Sciatic nerve (tissue), 2 donors: ENCODE data around the gene SIRPA. TPM values are rescaled to one million over a fixed set of nuclear protein-coding genes. Genes with fewer than 3 reads are reported as not detected.
A peak's percentile ranks its signal among the peaks of the same experiment; 100 is the strongest.

Experiments
- ATAC-seq: fragments of 200-7000 bp; cut with Tn5 transposase; one replicate; pipeline ENCODE4 v1.9.1; 2020; ENCODE audit warnings: mild to moderate bottlenecking, moderate library complexity
- DNase-seq: peaks from one replicate; pipeline ENCODE4 v3.0.0-alpha.2; 2020; ENCODE audit warnings: low spot score
- intact Hi-C: fragments of 100-400 bp; cut with DNase I; formaldehyde crosslinking; loops from one replicate; pipeline ENCODE4 v1.14.2; 2022
- total RNA-seq: library from RNA; stranded (reverse); fragmentation: NEBNext Ultra II Directional; extraction: Animal tissue kit (Norgen Biotek cat#: 25700); gene quantifications from one replicate; pipeline ENCODE4 v1.2.1, GENCODE V29; 2021
- donor health status: DM: no; HTN: no; CAD: no.
- donor health status: DM: no; HTN: no; CAD: no.

SIRPA gene
- total RNA-seq, 1 donor from 2014 or later: 55.5 TPM

DNA sequence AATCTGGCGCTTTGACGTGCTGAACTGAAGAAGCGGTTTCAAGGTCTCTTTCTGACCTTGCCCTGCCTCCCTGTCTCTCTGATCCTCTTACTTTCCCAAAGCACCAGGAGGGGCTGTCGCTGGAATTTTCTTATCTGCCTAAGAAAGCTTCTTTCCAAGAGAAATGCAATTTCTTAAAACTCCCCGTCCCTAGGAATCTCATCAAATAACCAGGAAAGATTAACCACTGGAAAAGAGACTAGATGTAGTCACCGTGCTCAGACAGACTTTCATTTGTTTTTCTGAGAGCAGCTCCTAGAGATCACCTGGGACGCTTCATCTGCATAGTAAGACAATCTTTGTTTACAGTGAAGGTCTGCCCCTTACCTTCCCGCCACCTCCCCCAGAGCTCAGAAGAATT is 60.0 kb downstream of the SIRPA start:
- ATAC-seq: no peak
- DNase-seq: no peak
- intact Hi-C loops: no loop called here

DNA sequence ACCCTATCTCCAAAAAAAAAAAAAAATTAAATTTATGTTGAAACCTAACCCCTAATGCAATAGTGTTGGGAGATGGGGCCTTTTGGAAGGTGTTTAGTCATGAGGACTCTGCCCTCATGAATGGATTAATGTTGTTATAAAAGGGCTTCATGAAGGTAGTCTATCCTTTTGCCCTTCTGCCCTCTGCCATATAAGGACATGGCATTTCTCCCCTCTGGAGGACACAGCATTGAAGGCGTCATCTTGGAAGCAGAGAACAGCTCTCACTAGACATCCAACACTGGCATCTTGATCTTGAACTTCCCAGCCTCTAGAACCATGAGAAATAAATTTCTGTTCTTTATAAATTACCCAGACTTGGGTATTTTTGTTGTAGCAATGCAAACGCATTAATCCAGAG is 63.2 kb downstream of the SIRPA start:
- no peak for ATAC-seq

GRCh38 chr20:1959156-1959555 is 63.9 kb downstream of the SIRPA start:
- no peak for ATAC-seq
- no peak for DNase-seq
- intact Hi-C loops: no loop called here

More for the DNA sequence above, 63.2 kb downstream of the SIRPA start:
- intact Hi-C loops: no loop called here
- DNase-seq: no peak

- intact Hi-C loops: loop anchor here (10.0 kb wide), 1 partner anchor 213 kb away; no protein-coding TSS in a partner anchor
- no peak for DNase-seq
Measured at GRCh38 chr20:1961374-1961773, 66.2 kb downstream of the SIRPA start.

DNA sequence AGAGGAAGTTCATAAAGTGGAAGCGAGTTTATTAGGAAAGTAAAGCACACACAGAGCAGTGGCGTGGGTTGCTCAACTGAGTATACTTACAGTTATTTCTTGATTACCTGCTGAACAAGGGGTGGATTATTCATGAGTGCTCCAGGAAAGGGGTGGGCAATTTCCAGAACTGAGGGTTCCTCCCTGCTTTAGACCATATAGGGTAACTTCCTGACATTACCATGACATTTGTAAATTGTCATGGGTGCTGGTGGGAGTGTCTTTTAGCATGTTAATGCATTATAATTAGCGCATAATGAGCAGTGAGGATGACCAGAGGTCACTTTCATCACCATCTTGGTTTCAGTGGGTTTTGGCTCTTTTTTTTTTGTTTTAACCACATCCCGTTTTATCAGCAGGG is 68.9 kb downstream of the SIRPA start:
- intact Hi-C loops: loop anchor here (10.0 kb wide), 1 partner anchor 211 kb away; no protein-coding TSS in a partner anchor
- DNase-seq (no peak), ATAC-seq (no peak)

More at GRCh38 chr20:1961374-1961773, 66.2 kb downstream of the SIRPA start:
- ATAC-seq: no peak

- ATAC-seq (peak; percentile 34), DNase-seq (no peak)
- intact Hi-C loops: loop anchor here (10.0 kb wide), 1 partner anchor 210 kb away; no protein-coding TSS in a partner anchor
Measured at GRCh38 chr20:1964659-1965405, 69.6 kb downstream of the SIRPA start.

GRCh38 chr20:1965520-1966351 is 70.5 kb downstream of the SIRPA start:
- ATAC-seq (peak; percentile 87), DNase-seq (peak; percentile 87)
- intact Hi-C loops: loop anchor here (10.0 kb wide), 1 partner anchor 209 kb away; no protein-coding TSS in a partner anchor

GRCh38 chr20:1968964-1969363 is 73.8 kb downstream of the SIRPA start:
- intact Hi-C loops: loop anchor here (10.0 kb wide), 1 partner anchor 206 kb away; no protein-coding TSS in a partner anchor
- DNase-seq (no peak), ATAC-seq (no peak)

- ATAC-seq (no peak), DNase-seq (no peak)
- intact Hi-C loops: loop anchor here (5.0 kb wide), 1 partner anchor 120 kb away; no protein-coding TSS in a partner anchor
Measured at GRCh38 chr20:1971893-1972586, 76.8 kb downstream of the SIRPA start.

DNA sequence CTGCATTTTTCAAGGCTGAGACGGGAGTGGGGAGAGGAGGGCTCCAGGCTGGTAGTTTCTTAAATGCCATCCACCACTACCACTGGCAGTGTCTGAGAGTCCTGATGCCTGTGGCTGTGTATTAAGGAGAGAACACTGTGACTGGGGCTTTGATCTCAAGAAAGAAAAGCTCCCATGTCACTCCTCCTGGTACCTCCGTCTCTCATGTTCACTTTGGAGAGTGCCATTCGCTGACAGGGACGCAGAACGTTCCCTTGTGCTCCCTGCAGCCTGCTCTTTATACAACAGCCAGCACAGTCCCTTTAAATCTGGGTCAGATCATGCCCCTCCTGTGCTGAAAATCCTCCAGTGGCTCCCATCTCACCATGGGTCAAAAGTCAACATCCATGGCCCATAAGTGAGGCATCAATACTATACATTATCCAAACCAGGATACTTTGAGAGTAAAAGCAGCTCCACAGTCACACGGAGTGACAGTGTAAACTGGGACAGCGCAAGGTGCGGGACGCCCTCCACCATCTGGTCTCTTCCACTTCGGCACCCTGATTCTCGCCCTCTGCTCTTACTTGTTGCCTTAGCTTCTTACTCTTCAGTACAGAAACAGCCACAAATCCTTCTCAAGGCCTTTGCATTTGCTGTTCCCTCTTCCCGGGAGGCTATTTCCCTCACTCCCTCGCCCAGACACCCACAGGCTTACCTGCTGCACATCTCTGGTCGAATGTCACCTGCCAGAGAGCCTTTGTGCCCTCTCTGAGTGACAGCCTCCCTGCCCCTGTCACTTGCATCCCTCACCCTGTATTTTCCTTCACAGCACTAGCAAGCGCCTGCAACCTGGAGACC is 78.6 kb downstream of the SIRPA start:
- ATAC-seq (no peak), DNase-seq (no peak)
- intact Hi-C loops: loop anchor here (5.0 kb wide), 1 partner anchor 118 kb away; no protein-coding TSS in a partner anchor

GRCh38 chr20:1975291-1975690 is 80.1 kb downstream of the SIRPA start:
- no peak for ATAC-seq

GRCh38 chr20:1979106-1979778 is 84.0 kb downstream of the SIRPA start:
- no peak for ATAC-seq
- intact Hi-C loops: no loop called here
- no peak for DNase-seq

More at GRCh38 chr20:1975291-1975690, 80.1 kb downstream of the SIRPA start:
- no peak for DNase-seq
- intact Hi-C loops: no loop called here

- no peak for ATAC-seq
- no peak for DNase-seq
- intact Hi-C loops: no loop called here
Measured at GRCh38 chr20:1982686-1983085, 87.5 kb downstream of the SIRPA start.

DNA sequence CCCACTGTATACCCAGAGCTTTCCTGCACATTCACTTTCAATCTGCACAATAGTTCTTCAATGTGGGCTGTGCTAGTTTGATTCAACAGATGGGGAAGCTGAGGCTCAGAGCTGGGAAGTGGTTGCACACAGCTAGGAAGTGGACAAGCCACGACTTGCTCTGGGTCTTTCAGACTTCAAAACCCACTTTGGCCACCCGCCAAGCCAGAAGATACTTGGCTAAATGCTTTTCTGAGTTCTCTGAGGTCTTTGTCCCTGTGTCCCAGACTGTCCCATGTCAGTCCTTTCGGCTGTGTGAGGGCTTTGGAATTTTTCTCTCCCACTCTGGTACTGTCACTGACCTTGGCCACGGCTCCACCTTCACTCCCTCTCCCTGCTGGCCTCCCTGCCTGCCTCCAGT is 88.1 kb downstream of the SIRPA start:
- intact Hi-C loops: no loop called here
- DNase-seq (peak; percentile 68), ATAC-seq (no peak)

DNA sequence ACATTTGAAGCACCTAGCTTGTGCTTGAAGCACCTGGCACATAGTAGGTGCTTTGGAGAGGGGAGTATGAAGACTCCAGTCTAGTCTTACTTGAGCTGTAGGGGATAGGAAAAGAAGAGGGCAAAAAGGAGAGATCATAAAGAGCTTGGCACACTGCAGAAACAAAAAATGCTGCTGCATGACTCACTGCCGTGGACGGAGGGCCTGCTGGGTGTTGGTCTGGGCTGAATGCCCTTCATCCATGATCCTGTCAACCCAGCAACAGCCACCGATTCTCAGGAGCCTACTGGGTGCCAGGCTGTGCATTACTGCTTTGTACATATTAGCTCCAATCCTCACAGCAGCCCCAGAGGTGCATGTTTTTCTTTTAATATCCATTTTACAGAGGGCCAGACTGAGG is 92.6 kb downstream of the SIRPA start:
- no peak for DNase-seq
- ATAC-seq: no peak
- intact Hi-C loops: no loop called here
